ENCODE results near the gene ZBED5.

Gene ZBED5

GRCh38 chr11:10878408-10879214 is 20.8 kb upstream of the ZBED5 start:
- no peak for DNase-seq

GRCh38 chr11:10876158-10876557 is 18.3 kb upstream of the ZBED5 start:
- no peak for DNase-seq

GRCh38 chr11:10875430-10876021 is 17.7 kb upstream of the ZBED5 start:
- no peak for DNase-seq

- DNase-seq = no peak
Measured at GRCh38 chr11:10872097-10872496, 14.2 kb upstream of the ZBED5 start.

GRCh38 chr11:10868352-10868751 is 10.5 kb upstream of the ZBED5 start:
- DNase-seq = no peak

- DNase-seq = no peak
Measured at GRCh38 chr11:10866893-10867331, 9.1 kb upstream of the ZBED5 start.

GRCh38 chr11:10865837-10866270 is 8.0 kb upstream of the ZBED5 start:
- no peak for DNase-seq

- DNase-seq = no peak
Measured at GRCh38 chr11:10864688-10865087, 6.8 kb upstream of the ZBED5 start.

GRCh38 chr11:10862446-10862845 is 4.6 kb upstream of the ZBED5 start:
- no peak for DNase-seq

GRCh38 chr11:10861799-10862198 is 3.9 kb upstream of the ZBED5 start:
- DNase-seq = no peak

- DNase-seq = no peak
Measured at GRCh38 chr11:10861047-10861446, 3.2 kb upstream of the ZBED5 start.

- DNase-seq = peak; percentile 20
Measured at GRCh38 chr11:10858439-10859325, 829 bp upstream of the ZBED5 start.

GRCh38 chr11:10857459-10857708 is 469 bp downstream of the ZBED5 start:
- DNase-seq = no peak

- no peak for DNase-seq
Measured at GRCh38 chr11:10856689-10857458, 979 bp downstream of the ZBED5 start.

GRCh38 chr11:10855295-10855694 is 2.6 kb downstream of the ZBED5 start:
- no peak for DNase-seq

GRCh38 chr11:10847960-10848860 is 9.6 kb downstream of the ZBED5 start:
- DNase-seq = no peak

- no peak for DNase-seq
Measured at GRCh38 chr11:10846660-10847059, 11.2 kb downstream of the ZBED5 start.

- no peak for DNase-seq
Measured at GRCh38 chr11:10845589-10845988, 12.3 kb downstream of the ZBED5 start.

- DNase-seq = no peak
Measured at GRCh38 chr11:10844796-10845195, 13.1 kb downstream of the ZBED5 start.

GRCh38 chr11:10844356-10844755 is 13.5 kb downstream of the ZBED5 start:
- no peak for DNase-seq

- DNase-seq = no peak
Measured at GRCh38 chr11:10838881-10839280, 19.0 kb downstream of the ZBED5 start.

- no peak for DNase-seq
Measured at GRCh38 chr11:10838083-10838482, 19.8 kb downstream of the ZBED5 start.

Data from activated T-cell treated with anti-CD3 and anti-CD28 coated beads for 4 hours (primary cell).